AG20443 (cell line): ENCODE measurements around the gene PTPN14.

ENCODE experiments used
- DNase-seq: peaks from one replicate; pipeline ENCODE4 v3.0.0; 2012; ENCODE audit warnings: low spot score, mixed read lengths

The PTPN14 gene

DNA sequence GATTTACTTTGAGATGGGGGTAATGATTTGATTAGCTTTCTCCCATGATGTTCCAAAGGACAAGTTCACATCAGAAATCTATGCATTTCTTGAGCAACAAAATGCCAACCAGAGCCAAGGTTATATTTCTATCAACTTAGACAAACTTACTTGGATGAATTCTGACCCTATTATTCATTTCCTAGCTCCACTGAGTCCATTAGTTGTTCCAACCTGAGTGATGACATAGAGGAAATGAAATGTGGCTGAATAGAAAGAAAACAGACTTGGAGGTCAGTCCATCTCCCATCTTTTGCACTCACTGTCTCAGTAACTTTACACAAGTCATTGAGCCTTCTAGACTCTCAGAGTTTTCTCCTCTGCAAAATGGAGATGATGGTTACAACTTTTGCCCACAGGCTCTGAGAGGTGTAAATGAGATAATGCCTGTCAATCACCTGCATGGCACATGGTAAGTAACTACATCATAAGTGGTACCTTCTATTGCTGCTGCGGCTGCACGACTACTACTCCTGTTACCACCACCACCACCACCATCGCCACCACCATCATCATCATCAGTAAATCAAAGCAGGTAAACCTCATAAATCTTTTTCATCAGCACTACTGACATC is 98.2 kb downstream of the PTPN14 start:
- DNase-seq, result no peak

GRCh38 chr1:214452152-214452784 is 99.1 kb downstream of the PTPN14 start:
- DNase-seq, result no peak

DNA sequence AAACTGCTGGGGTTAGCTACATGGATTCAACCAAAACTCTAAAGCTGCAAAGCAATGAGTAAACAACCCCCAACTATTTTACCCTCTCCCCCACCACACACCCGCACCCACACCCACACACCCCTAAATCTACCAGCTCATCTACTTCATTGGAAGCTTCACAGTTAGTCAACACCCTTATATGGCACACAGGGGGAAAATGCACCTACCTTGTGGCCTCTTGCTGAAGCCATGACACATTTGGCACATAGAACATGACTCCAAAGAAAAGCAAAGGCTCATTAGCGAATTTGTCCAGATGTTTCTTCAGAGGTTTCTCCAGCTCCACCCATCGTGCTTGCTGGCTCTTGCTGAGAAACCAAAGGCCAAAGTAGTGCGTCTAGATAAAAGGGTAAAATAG is 99.8 kb downstream of the PTPN14 start:
- DNase-seq, result peak; percentile 67

- DNase-seq, result no peak
Measured at GRCh38 chr1:214449371-214449770, 102.0 kb downstream of the PTPN14 start.

DNA sequence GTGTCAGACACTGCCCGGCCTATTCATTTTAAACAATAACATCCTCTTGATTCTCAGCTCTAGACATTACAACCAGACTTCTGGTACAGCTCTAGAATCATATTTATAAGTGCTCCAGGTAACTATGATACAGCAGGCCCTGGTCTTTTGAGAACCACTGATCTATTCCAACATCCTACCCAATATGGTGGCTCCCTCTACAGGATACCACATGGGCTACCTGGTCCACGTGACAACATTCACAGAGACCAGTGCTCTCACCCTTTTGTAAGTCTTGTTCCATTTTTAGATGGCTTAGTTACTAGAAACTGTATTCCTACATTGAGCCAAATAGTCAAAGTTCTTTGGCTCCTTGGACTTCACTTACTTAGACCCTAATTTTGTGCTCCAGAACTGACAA is 102.9 kb downstream of the PTPN14 start:
- no peak for DNase-seq

DNA sequence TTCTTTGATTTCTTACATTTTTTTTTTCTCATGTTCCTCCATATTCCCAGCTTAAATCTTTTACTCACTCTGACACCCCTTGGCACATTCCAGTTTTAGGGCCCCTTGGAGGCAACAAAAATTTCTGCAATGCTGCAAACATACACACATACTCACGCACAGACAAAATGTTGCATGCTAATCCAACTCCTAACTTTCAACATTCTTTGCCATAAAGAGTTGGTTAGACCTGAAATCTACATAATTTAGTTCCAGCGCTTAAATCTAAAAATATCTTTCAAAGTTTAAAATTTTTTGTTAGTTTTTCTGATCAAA is 103.9 kb downstream of the PTPN14 start:
- DNase-seq, result no peak

- DNase-seq, result peak; percentile 90
Measured at GRCh38 chr1:214446772-214447556, 104.4 kb downstream of the PTPN14 start.

DNA sequence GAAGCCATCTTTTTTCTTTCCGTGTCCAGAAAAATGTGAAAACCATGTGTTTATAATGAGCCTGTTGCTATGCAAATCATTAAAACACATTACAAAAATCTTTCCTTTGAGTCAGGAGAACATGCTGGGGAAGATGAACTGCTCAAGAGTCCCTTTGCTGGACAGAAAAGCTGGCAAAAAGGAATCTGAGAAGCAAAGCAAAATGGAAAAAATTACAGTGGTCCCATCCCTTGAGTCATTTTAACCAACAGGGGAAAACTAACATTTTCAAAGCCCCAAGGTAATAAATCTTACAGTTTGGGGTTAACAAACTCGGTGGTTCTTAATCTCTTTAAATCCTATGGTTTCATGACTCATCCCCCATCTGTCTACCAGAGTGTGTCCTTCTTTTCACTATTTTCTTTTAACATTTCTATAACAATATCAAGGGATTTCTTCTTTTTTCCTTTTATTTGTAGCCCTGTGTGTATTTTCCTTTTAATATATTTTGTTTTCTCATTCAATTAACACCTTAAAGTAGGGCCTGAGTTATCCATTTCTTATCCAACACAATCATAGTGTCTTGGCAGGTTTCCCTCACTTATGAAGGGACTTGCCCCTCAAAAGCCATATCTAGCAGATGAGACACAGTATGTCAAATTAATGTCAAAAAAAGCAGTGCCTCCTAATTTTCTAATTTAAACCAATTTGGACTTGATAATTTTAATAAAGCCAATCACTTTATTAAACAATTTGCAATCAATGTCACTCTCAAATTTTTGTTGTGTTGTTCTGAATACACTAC is 105.4 kb downstream of the PTPN14 start:
- peak; percentile 66 for DNase-seq

DNA sequence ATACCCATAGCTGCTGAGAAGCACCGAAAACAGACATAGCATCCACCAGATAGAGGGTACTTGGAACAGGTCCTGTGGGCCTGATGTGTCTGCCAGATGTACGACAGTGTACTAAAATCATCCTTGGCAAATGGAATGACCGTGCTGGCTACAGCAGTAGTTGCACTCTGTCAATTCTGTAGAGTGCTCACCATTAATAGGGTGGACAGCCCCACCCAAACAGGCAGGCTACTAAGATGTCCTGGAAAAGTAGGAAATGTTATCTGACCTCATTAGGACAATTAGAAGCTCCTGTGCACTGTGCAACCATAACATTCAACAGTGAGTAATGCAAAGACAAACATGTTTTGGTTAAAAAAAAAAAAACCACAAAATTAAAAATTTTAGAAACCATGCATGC is 106.2 kb downstream of the PTPN14 start:
- peak; percentile 42 for DNase-seq

DNA sequence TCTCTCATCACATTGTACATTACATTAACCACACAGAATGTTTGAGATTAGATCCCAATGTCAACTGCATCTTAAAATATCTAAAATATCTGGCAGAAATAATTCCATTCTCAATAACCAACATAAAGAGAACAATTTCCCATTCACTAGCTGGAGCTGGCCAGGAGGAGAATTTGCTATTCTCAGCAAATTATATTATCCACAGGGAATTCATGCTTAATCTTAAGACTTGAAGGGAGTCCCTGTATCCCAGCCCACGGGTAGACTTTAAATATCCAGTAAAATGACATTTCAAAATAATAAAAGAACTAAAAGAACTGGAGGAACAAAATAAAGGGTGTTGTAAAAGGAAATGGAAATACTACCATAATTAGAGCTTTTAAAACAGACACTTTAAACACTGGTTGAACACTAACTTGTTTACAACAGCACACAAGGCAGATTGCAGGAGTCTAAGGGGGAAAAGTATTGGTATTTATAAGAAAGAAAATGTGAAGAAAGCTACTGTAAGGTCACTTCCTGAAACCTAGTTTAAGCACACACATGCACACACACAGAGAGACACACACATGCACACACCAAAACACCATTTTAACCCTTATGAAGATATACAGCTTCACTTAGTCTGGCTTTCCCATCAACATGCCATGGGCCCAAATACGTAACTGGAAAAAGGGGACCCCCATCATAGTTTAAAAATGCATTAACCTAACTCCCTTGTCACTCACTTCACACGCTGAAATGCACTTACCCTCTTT is 107.0 kb downstream of the PTPN14 start:
- DNase-seq, result no peak

- DNase-seq, result no peak
Measured at GRCh38 chr1:214441119-214441518, 110.3 kb downstream of the PTPN14 start.

- no peak for DNase-seq
Measured at GRCh38 chr1:214440219-214440965, 111.0 kb downstream of the PTPN14 start.

GRCh38 chr1:214439352-214440119 is 111.9 kb downstream of the PTPN14 start:
- no peak for DNase-seq

DNA sequence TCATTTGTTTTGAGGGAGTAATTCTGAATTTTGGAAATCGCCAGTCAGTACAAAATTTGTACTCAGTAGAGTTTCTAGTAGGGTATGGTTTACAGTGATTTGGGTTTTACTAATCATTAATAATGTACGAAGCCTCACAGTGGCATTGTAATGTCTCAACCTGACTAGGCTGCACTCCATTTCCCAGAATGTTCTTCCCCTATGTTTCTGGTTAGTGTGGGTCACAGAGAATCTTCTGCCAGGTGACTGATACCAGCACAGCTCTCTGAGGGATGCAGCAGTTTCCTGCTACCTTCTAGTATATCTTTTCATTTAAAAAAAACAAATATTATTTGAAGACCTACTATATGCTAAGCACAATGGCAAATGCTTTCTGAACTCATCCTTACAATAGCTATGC is 112.9 kb downstream of the PTPN14 start:
- no peak for DNase-seq

- DNase-seq, result no peak
Measured at GRCh38 chr1:214438075-214438474, 113.3 kb downstream of the PTPN14 start.

GRCh38 chr1:214435867-214436266 is 115.5 kb downstream of the PTPN14 start:
- DNase-seq, result no peak

- DNase-seq, result no peak
Measured at GRCh38 chr1:214432245-214432644, 119.2 kb downstream of the PTPN14 start.

- DNase-seq, result peak; percentile 22
Measured at GRCh38 chr1:214429951-214430770, 121.2 kb downstream of the PTPN14 start.

DNA sequence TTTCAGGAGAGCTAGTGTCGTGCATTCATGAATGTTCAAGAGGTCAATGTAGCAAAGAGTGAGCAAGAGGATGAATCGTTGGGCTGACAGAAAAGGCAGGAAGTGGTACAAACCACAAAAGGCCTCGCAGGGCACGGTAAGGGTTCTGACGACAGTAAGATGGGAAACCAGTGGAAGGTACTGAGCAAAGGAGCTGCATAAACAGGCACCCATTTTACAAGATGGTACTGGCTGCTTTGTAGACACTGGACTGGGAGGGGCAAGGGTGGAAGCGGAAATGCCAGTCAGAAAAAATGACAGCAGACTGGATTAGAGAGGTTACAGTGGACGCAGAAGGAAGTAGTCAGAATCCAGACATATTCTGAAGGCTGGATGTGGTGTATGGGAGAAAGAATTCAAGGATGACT is 123.5 kb downstream of the PTPN14 start:
- peak; percentile 50 for DNase-seq

DNA sequence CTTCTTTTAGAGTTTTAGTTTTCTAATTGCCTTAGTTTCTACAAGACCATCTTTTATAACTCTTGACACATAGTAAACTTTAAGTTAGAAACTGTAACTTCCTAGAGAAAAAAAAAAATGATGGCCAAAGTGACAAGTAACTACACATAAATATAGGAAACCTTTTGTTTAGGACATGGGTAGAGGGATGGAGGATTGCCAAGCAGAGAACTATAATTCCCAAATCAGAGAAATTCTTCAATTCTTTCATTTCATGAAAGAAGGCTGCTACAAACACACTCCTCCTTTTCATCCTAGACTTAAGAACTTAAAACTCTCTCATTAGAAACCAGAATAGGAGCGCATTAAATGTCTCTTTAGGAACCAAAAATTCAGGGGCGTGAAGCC is 125.0 kb downstream of the PTPN14 start:
- DNase-seq, result no peak
